Embryonic facial prominence (tissue), 1 donor: ENCODE data around the gene GNG14.
"Not testable (repeated sequence)": the region's sequence is repeated elsewhere in the genome, so short reads cannot be mapped to it uniquely, and the experiment has no call there.

Experiments used
- DNase-seq: peaks from one replicate; pipeline ENCODE4 v3.0.0-alpha.2; 2016; ENCODE audit errors: extremely low spot score

Gene GNG14

DNA sequence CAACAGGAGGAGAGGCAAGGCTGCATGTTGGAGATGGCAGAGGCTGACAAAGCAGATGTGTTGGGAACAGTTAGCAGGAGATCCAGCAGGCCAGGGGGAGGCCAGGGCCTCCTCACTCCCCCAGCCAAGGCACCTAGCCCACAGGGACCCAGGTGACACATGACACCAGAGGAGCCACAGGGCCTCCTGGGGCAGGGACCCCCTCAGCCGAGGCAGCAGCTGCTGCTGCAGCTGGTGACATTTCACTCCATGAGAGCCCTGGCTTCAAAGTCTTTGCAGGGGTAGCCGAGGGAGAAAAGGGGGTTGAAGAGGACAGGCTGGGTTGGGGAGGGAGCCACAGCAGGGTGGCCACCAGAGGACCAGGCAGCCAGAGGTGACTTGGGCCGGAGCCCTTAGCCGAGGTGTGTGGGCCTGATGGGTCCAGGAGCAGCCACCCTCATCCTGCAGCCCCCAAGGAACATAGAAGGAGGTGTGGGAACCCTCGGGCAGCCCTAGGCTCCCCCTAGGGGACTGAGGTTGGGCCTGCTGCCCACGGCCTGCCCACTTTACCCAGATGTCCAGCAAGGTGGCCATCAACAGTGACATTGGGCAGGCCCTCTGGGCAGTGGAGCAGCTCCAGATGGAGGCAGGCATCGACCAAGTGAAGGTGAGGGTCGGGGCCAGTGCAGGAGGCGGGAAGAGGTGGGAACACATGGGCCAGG is at the start of gene GNG14:
GNG14 (plus strand) TSS at position 503 of the 701 bp plus-strand sequence; CDS start at position 554, 51 bp downstream.
- no peak for DNase-seq

DNA sequence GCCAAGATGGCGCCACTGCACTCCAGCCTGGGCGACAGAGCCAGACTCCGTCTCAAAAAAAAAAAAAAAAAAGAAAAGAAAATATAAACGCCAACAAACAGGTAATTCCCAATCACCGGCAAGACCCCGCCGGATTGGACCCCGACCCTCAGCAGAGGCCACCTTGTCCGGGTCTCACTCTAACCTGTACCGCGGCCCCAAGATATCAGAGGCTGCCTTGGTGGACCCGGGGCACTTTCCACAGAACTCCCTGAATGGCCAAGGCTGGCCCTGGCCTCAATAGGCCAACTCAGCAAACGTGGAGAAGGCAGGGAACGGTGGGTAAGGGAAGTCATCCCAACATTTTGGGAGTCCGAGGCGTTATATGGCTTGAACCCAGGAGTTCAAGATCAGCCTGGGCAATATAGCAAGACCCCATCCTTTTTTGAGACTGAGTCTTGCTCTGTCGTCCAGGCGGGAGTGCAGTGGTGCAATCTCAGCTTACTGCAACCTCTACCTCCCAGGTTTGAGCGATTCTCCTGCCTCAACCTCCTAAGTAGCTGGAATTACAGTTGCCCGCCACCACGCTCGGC is 49.1 kb upstream of the GNG14 start:
- no peak for DNase-seq

DNA sequence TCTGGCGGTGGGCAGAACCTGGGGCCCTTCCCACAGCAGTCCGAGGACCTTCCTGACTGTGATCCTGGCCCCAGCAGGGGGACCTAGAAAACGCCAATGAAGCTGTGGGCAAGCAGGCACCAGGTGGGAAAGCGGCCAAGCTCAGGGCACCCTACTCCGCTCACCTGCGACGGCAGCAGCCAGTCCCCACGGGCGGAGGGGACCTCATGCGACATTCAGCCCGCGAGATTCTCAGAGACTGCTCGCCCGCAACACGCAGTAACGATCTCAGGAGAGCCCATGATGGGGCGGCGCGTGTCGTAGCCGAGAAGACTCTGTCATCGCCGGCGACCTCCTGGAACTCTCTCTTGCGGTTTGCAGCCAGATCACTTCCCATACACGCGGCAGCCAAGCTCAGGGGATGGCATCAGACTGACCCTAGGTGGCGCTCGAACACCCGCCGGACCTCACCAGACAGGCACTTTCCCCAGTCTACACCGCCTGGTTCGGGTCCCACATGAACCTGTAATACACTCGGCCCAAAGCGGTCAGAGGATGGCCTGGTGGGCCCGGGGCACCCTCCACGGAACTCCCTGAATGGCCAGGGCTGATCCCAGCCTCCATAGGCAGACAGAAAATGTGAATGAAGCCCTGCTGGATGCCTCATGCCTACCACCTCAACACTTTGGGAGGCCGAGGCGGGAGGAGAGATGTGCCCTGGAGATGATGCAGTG is 47.7 kb upstream of the GNG14 start:
- peak; percentile 20 for DNase-seq

DNA sequence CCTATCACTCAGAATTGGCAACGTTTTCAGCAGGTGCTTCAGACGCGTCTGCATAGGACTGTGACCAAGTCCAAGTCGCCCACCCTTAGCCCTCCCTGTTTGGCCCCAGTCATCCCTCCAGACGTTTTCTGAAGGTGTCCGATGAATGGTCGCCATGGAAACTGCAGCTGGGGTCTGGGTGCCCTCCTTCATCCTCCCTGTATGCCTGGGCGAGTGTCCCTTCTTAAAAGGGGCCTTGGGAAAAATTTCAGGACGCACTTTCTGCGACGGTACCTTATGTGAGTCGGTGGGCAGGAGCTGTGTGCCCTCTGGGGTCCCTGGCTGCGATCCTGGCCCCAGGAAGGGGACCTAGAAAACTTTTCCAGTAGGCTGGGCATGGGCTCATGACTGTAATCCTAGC is 46.3 kb upstream of the GNG14 start:
- DNase-seq: no peak

DNA sequence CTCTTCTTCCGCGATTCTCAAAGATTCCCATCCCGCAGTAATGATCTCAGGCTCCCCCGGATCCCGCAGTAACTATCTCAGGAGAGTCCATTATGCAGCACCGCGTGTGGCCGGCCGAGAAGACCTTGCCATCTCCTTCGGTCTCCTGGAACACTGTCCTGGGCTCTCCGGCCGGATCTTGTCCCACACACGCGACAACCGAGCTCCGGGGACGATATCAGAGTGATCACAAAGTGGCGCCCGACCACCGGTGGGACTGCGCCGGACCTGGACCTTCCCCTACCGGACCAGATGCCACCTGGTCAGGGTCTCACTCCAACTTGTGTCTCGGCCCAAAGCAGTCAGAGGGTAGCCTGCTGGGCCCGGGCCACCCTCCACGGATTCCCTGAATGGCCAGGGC is 45.3 kb upstream of the GNG14 start:
- DNase-seq: no peak

DNA sequence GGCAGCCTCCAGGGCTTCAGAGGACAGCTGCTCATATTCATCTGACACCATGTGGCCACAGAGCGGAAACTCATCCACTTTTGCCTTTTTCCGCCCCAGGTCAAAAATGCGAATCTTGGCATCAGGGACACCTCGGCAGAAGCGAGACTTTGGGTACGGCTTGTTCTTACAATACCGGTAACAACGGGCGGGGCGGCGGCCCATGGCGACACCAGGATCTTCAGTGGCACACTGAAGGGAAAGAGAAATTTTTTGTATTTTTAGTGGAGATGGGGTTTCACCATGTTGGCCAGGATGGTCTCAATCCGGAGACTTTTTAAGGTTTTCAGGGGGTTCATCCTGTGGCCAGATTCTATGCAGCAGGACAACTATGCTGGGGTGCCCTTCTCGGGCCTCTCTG is 44.1 kb upstream of the GNG14 start:
- DNase-seq: not testable (repeated sequence)

DNA sequence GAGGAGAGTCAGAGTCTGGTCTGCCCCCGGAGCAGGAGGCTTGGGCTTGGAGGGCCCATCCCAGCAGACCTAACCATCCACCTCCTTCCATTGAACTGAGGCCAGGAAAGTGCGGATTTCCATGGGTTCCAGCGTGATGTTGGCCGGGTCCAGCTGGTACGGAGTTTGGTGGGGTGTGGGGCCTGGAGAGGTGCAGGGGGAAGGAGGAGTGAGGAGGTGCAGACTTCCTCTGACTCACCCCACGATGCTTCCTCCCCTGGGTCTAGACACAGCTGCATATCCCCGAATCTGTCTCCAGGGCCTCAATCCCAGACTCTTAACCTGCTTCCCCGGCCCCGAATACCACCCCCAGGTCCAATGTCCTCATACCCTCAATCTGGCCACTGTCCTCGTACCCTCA is 41.2 kb upstream of the GNG14 start:
- DNase-seq: no peak

DNA sequence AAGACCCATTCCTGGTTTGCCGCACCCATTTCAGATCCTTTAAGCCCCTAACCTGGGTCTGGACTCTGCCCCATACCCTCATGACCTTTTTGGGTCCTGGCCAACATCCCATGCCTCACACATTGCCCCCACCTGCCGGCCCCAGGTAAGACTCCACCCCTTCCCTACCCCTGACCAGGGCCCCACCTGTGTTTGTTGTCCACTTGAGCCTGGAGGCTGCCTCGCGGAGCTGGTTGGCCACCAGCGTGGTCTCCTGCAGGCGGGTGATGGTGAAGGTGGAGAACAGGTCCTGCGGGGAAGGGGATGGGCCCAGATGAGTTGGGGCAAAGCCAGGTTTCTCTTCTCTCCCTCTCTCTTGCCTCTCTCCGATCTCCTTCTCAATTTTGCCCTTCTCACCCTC is 40.8 kb upstream of the GNG14 start:
- DNase-seq: no peak

DNA sequence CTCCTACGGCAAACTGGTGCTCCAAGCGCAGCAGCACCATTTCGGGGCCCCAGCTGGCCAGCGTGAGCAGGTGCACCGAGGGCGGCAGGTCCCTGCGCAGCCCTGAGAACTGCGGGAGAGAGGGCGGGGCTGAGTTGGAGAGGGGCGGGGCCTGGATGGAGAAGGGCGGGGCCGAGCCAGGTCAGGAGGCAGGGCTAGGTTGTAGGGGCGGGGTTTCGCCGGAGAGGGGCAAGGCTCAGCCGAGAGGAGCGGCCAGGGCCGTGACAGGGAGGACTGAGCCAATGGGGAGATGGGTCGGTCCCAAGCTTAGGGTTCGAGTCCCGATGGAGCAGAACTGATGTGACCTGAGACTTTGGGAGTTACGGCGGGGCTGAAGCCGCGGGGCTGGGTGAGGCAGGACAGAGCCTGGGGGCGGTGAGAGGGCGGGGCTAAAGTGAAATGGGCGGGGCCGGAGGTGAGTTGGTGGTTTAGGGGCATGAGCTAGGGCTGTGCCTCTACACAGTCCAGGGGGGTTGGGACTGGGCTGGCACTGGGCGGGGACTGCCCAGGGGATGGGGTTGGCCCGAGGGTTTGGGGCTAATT is 40.2 kb upstream of the GNG14 start:
- DNase-seq: no peak

DNA sequence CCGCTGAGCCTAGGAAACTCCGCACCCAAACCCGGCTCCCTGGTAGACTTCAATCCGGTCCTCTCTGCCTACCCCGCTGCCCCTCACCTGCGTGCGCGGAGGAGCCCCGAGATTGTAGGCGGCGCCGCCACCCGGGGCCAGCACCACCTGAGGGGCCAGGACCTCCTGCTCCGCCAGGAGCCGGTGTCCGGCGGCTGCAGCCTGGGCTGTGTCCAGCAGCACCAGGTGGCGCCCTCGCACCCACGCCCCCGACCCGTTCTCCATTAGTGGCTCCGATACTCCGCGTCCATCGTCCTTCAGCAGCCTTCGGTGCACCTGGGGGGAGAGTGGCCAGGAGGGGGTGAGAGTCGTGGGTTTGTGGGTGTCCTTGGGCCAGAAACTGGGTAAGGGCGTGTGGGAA is 39.7 kb upstream of the GNG14 start:
- no peak for DNase-seq

DNA sequence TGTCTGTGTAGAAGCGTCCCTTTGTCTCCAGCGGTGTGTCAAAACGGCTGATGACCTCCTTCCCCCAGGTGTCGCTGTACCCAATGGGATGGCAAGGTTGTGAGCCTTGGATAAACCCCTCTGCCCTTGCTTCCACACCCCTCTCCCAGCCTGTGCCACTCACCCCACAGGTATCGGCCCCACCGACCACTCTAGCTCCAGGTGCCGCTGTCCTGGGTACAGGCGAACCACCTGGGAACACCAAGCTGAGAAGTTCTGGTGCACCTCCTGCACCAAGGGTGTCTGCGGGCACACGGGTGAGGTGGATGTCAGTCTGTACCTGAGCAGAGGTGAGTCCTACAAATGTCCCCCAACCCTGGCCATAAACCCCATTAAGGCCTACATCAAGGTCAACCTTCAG is 37.9 kb upstream of the GNG14 start:
- DNase-seq: no peak

DNA sequence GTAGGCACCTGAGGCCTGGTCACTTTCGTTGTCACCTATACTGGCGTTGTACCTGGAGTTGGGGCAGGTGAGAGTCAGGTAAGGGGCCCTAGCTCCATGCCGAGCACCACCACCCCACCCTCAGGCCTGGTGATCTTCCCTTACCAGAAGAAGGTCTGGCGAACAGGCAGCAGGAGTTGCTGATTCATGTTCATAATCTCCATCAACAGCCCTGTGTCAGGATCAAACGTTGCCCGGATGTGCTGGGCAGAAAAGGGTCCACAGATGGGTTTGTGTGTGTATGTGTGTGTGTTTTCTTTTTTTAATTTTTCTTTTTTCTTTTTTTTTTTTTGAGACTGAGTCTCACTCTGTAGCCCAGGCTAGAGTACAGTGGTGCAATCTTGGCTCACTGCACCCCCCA is 35.6 kb upstream of the GNG14 start:
- no peak for DNase-seq

DNA sequence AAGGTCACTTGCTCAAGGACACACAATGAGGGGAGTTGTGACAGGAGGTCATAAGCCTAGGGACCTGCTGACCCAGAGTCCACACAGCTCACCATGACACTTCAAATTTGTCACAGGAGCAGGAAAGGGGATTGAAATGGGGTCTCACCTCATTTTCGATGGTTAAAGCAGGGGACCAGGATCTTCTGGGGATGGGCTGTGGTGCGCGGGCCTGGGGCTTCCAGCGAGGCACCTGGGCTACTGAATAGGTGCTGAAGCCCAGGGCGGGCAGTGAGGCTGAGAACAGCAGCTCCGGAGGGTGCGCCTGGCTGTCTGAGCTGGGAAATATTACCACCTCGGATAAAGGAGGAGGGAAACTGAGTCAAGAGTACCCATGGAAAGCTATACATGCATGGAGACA is 32.3 kb upstream of the GNG14 start:
- no peak for DNase-seq

DNA sequence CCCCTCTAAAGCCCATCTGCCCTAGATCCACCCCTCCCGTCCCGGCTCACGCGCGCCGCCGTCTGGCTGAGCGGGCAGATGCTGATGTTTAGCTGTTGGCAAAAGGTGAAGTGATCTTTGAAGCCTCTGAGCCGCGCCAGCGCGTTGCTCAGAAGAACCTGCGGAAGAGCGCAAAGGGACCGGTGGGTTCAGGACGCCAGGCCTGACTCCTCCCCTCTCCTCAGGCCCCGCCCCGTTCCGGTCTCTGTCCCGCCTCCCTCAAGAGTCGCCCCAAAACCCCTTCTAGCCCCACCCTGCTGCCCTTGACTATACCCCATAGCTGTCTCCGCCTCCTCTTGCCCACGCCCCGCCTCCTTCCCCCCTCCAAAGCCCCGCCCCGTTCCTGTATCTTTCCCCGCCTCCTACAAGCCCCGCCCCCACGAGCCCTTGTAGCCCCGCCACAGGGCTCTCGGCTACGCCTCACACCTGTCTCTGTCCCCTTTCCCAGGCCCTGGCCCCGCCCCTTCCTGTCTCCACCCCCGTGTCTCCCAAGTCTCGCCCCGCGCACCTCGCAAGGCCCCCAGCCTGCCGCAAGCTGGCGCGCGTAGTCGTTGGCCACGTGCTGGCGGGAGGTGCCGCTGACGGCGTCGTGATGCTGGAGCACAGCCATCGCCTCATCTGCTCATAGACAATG is 30.8 kb upstream of the GNG14 start:
- no peak for DNase-seq

DNA sequence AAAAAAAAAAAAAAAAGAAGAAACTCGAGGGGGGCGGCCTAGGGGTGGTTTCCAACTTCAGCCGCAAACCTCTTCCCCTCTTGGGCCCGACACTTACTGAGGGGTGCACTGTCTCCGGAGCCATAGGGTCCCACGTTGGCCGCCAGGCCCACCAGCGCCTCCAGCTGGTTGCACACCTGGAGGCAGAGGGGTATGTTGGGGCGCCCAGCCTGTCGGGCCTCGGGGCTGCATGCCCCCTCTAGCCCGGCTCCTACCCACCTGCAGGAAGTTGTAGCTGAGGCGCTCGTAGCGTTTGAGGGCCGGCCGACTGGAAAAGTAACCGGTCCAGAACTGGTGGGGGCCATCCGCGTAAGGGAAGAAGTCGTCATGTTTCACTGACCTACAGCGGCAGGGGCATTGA is 29.8 kb upstream of the GNG14 start:
- DNase-seq: no peak

DNA sequence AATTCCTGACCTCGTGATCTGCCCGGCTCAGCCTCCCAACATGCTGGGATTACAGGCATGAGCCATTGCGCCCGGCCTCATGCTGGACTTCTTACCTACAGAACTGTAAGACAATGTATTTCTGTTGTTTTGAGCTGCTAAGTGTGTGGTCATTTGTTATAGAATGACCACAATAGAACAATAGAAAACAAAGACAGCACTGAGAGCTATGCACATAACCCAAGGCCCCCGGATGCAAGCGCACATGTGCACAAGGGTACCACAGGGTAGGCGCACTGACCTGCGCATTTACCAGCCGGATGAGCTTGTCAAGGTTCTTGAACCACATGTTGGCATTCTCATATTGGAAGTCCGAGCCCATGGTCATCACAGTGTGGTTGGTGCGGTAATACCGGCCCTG is 26.8 kb upstream of the GNG14 start:
- DNase-seq: no peak

DNA sequence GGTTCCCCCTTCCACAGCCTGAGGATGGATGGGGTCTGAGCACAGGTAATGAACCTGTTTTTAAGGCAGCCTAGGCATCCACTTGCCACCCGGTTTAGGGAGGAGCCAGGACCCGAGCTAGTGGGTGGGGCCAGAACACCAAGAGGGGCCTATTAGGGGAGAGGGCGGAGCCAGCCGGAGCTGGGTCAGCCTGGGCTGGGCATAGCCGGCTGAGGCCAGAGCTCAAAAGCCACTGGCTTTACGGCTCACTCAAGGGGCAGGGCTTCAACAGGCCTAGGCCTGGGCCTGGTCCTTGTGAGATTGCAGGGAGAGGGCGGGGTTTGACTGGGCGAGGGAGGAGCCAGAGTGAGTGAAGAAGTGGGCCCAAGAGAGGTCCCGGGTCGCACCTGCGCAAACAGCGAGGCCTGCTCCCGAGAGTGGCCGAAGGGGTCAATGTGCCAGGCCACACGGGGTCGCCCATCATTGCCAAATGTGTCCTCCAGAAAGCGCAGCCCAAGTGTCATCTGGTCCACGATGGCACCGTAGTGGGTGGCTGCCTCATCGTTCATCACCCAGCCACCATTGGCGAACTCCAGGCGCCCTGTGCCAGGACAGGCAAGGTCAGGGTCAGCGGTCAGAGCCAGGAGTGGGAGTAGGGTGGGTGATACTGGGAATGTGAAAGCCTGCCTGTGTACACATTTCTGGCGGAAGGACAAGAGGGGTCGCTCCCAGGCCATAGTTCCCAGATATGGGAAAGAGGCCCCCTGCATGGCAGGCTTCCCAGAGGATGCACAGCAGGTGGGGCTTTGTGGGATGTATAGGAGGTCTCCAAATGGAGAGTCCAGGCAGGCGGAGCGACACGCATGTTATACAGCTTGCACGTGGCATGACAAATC is 23.2 kb upstream of the GNG14 start:
- no peak for DNase-seq

DNA sequence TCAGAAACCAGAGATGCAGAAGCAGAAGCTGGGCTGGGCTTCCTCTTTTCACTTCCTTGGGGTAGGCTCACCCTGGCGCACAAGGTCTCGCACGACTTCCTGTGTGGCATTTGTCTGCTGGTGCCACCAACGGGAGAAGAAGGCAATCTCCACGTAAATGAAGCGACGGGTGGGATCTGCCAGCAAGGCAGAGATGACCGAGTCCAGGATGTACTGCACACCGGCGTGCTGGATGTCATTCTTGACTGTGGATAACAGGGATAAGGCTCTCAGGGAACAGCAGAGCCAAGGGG is 22.6 kb upstream of the GNG14 start:
- DNase-seq: no peak

DNA sequence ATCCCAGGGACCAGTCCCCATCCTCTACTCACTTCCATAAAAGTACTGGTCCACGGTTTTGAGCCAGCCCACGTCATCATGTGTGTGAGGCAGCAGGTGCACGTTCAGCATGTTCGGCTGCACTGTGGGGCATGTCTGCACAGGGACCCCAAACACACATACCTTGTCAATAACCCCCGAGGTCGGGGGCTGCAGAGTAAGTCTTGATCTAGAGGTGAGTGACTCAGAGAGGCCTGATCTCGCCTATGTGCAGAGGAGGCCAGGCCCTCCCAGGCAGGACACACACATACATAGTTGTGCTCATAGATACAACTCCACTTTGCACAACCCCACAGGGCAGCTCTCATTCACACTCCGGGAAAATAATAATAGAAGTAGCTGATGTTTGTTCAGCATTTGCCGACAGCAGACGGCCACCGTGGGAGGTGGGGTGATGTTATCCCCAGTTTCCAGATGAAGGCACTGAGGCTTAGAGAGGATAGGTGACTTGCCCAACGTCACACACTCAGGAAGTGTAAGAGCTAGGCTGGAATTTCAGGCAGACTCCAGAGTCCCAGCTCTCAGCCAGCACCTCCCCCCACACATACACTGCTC is 22.0 kb upstream of the GNG14 start:
- no peak for DNase-seq

DNA sequence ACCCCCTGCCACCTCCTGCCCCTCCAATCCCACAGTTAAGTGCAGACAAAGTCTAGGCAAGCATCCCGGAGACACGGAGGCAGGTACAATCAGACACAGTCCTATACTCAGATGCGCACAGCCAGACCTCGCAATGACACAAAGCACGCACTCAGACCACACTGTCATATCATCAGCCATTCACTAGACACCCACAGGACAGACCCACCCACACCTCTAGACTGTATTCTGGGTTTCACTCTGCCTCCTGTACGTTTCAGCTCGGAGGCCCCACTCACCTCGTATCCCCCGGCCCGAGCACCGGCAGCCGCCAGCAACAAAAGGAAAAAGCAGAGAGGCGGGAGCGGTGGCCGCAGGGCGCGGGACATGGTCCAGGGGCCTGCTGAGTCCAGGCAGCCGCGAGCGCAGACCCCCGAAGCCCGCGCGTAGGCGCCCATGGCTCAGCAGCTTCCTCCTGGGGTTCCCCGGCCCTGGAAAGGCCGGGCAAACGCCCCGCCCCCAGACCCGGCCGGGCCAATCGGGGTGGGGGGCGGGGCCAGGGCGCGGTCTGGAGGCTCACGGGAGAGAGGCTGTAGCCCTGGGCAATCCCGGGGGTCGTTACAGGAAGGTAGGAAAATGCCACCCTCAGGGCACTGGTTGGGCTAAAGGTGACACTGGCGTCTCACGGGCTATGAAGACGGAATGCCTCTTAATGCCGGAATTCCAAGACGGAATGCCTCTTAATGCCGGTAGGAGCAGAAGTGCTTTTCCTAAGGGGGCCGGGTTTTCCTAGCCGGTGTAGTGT is 21.3 kb upstream of the GNG14 start, which contains the start of the genes MAN2B1 and WDR83:
MAN2B1 (minus strand) TSS at position 478 of the 784 bp plus-strand sequence; CDS start at position 437, 41 bp downstream.
WDR83 (plus strand) TSS at position 543 of the 784 bp plus-strand sequence. CDS start 2,984 bp downstream, outside the sequence.
- no peak for DNase-seq
